Endothelial cell (in vitro differentiated cells): Measurements from ENCODE around the gene PLD4. TPM values are rescaled to one million over a fixed set of nuclear protein-coding genes. Genes with fewer than 3 reads are reported as not detected.
"Not testable (repeated sequence)": the region's sequence is repeated elsewhere in the genome, so short reads cannot be mapped to it uniquely, and the experiment has no call there.

Source experiments
- DNase-seq: peaks from one replicate; pipeline ENCODE4 v3.0.0; 2021; ENCODE audit warnings: low spot score
- H3K27ac Mint-ChIP-seq: one replicate; pipeline ENCODE4 v1.8.0; 2021; ENCODE audit warnings: mixed read lengths, inconsistent platforms; ENCODE audit not compliant: unreplicated experiment
- H3K27me3 Mint-ChIP-seq: one replicate; pipeline ENCODE4 v1.8.0; 2021; ENCODE audit warnings: mild to moderate bottlenecking, moderate library complexity, mixed read lengths, inconsistent platforms; ENCODE audit not compliant: unreplicated experiment
- H3K36me3 Mint-ChIP-seq: one replicate; pipeline ENCODE4 v1.8.0; 2021; ENCODE audit warnings: mild to moderate bottlenecking, low read depth, mixed read lengths, inconsistent platforms; ENCODE audit not compliant: unreplicated experiment
- H3K4me1 Mint-ChIP-seq: one replicate; pipeline ENCODE4 v1.8.0; 2021; ENCODE audit warnings: mild to moderate bottlenecking, mixed read lengths, inconsistent platforms; ENCODE audit not compliant: unreplicated experiment
- H3K4me3 Mint-ChIP-seq: one replicate; pipeline ENCODE4 v1.8.0; 2021; ENCODE audit warnings: mild to moderate bottlenecking, mixed read lengths, inconsistent platforms; ENCODE audit not compliant: unreplicated experiment
- H3K9me3 Mint-ChIP-seq: one replicate; pipeline ENCODE4 v1.8.0; 2021; ENCODE audit warnings: mixed read lengths, inconsistent platforms; ENCODE audit not compliant: unreplicated experiment
- CTCF ChIP-seq: fragments of 200-600 bp; sonication (generic); IDR thresholded peaks from one replicate; pipeline ENCODE4 v1.5.0; 2021; ENCODE audit warnings: antibody characterized with exemption; ENCODE audit not compliant: unreplicated experiment
- total RNA-seq: library from RNA; stranded (reverse); fragmentation: NEBNext Ultra II Directional; extraction: Animal tissue kit (Norgen Biotek cat#: 25700); gene quantifications from one replicate; pipeline ENCODE4 v1.2.1, GENCODE V29; 2021; ENCODE audit not compliant: unreplicated experiment

PLD4 gene
- total RNA-seq, 1 donor from 2014 or later: 1.3 TPM

- no peak overlapping the region for H3K4me3 Mint-ChIP-seq
Measured at GRCh38 chr14:104898195-104898558, 26.5 kb upstream of the PLD4 start.

GRCh38 chr14:104898870-104899510 is 25.7 kb upstream of the PLD4 start:
- H3K27me3 Mint-ChIP-seq: peaks cover 3% of the 10 kb centered on the region
- H3K9me3 Mint-ChIP-seq: no peaks in the 10 kb centered on the region
- no peak overlapping the region for H3K4me3 Mint-ChIP-seq
- peaks cover 3% of the 10 kb centered on the region for H3K36me3 Mint-ChIP-seq
- TF ChIP-seq CTCF: no peak
- no peak overlapping the region for H3K27ac Mint-ChIP-seq
- no peak for DNase-seq
- no peaks in the 10 kb centered on the region for H3K4me1 Mint-ChIP-seq

More at GRCh38 chr14:104898195-104898558, 26.5 kb upstream of the PLD4 start:
- H3K27me3 Mint-ChIP-seq: peaks cover 3% of the 10 kb centered on the region
- no peak for TF ChIP-seq CTCF
- no peaks in the 10 kb centered on the region for H3K4me1 Mint-ChIP-seq
- no peak for DNase-seq
- H3K36me3 Mint-ChIP-seq: peaks cover 3% of the 10 kb centered on the region
- H3K9me3 Mint-ChIP-seq: no peaks in the 10 kb centered on the region
- no peak overlapping the region for H3K27ac Mint-ChIP-seq

GRCh38 chr14:104899781-104900180 is 24.9 kb upstream of the PLD4 start:
- peaks cover 3% of the 10 kb centered on the region for H3K27me3 Mint-ChIP-seq
- H3K9me3 Mint-ChIP-seq: no peaks in the 10 kb centered on the region
- no peak overlapping the region for H3K27ac Mint-ChIP-seq
- peaks cover 3% of the 10 kb centered on the region for H3K36me3 Mint-ChIP-seq
- H3K4me3 Mint-ChIP-seq: no peak overlapping the region
- DNase-seq: no peak
- H3K4me1 Mint-ChIP-seq: peaks cover 3% of the 10 kb centered on the region
- TF ChIP-seq CTCF: no peak

GRCh38 chr14:104900639-104901512 is 23.8 kb upstream of the PLD4 start:
- Mint-ChIP-seq H3K4me1 (peaks cover 5% of the 10 kb centered on the region), H3K27ac (no peak overlapping the region), H3K9me3 (no peaks in the 10 kb centered on the region), H3K27me3 (peaks cover 3% of the 10 kb centered on the region), H3K36me3 (peaks cover 3% of the 10 kb centered on the region), H3K4me3 (no peak overlapping the region)
- DNase-seq: no peak
- TF ChIP-seq CTCF: no peak

- no peaks in the 10 kb centered on the region for H3K9me3 Mint-ChIP-seq
- no peak overlapping the region for H3K27ac Mint-ChIP-seq
- peaks cover 8% of the 10 kb centered on the region for H3K27me3 Mint-ChIP-seq
- no peak for TF ChIP-seq CTCF
- peaks cover 5% of the 10 kb centered on the region for H3K4me1 Mint-ChIP-seq
- no peak for DNase-seq
- H3K4me3 Mint-ChIP-seq: no peak overlapping the region
- H3K36me3 Mint-ChIP-seq: no peaks in the 10 kb centered on the region
Measured at GRCh38 chr14:104903990-104904389, 20.7 kb upstream of the PLD4 start.

- H3K9me3 Mint-ChIP-seq: not testable (repeated sequence)
- H3K4me3 Mint-ChIP-seq: peak overlapping the region; percentile 24
Measured at GRCh38 chr14:104904650-104905578, 19.8 kb upstream of the PLD4 start.

GRCh38 chr14:104905579-104905933 is 19.1 kb upstream of the PLD4 start:
- H3K4me1 Mint-ChIP-seq, DNase-seq, H3K36me3 Mint-ChIP-seq, H3K27me3 Mint-ChIP-seq, H3K4me3 Mint-ChIP-seq, H3K27ac Mint-ChIP-seq, H3K9me3 Mint-ChIP-seq: not testable (repeated sequence)

More at GRCh38 chr14:104904650-104905578, 19.8 kb upstream of the PLD4 start:
- not testable (repeated sequence) for H3K27ac Mint-ChIP-seq, H3K4me1 Mint-ChIP-seq, DNase-seq, H3K27me3 Mint-ChIP-seq, H3K36me3 Mint-ChIP-seq
